GM13977 (cell line): Measurements from ENCODE around the gene MEN1.

ENCODE experiments used
- DNase-seq: peaks from one replicate; pipeline ENCODE4 v3.0.0; 2012; ENCODE audit warnings: low spot score
- CTCF ChIP-seq: IDR thresholded peaks from 2 replicates; pipeline ENCODE4 v1.5.1; 2012; ENCODE audit warnings: mild to moderate bottlenecking, control low read depth; ENCODE audit not compliant: insufficient read depth; ENCODE audit errors: extremely low read depth, missing control alignments
- in situ Hi-C: fragments of 300-500 bp; cut with MboI; formaldehyde crosslinking; loops from one replicate; pipeline ENCODE4 v1.12.0; 2022; ENCODE audit warnings: low sequenced_read_pairs, low pct_unique_long_range_greater_than_20kb, mixed read lengths, inconsistent platforms; ENCODE audit not compliant: unreplicated experiment

MEN1 gene

GRCh38 chr11:64800303-64801157 lies 9.8 kb downstream of the MEN1 start:
- no peak for TF ChIP-seq CTCF
- DNase-seq, result no peak
- in situ Hi-C loops, result no loop called here

- in situ Hi-C loops, result no loop called here
- no peak for DNase-seq
- no peak for TF ChIP-seq CTCF
These were observed 10.6 kb downstream of the MEN1 start for GRCh38 chr11:64799623-64800302.

- no peak for DNase-seq
- no peak for TF ChIP-seq CTCF
- in situ Hi-C loops, result no loop called here
These were observed 11.1 kb downstream of the MEN1 start for GRCh38 chr11:64799256-64799622.

GRCh38 chr11:64796757-64797541 lies 13.4 kb downstream of the MEN1 start:
- DNase-seq, result no peak
- no peak for TF ChIP-seq CTCF
- in situ Hi-C loops, result no loop called here

- in situ Hi-C loops, result no loop called here
- no peak for DNase-seq
- no peak for TF ChIP-seq CTCF
These were observed 14.1 kb downstream of the MEN1 start for GRCh38 chr11:64796047-64796756.

GRCh38 chr11:64794526-64794925 lies 15.8 kb downstream of the MEN1 start:
- no peak for TF ChIP-seq CTCF
- DNase-seq, result no peak
- in situ Hi-C loops, result no loop called here
